ENCODE measurements around the gene PWWP2B.

The PWWP2B gene

DNA sequence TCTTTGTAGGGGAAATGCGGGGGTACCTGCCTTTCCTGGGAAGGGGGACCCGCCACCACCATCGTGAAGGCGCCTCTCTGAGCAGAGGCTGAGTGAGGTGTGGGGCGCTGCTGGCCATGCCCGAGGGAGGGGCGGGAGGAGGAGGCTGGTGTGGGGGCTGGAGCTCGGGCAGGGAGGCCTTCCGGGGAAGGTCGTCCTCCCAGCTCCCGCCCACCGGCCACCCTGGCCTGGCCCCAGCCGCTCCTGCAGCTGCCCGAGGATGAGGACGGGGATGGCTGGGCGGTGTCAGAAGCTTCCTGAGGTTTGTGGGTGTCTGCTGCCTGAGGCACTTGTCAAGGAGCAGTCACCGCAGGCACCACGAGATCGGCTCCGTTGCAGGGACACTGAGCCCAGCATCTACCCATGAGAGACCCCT is 11.4 kb downstream of the PWWP2B start:
- H3K27ac ChIP-seq (ENCODE audit: low read length) = no peak overlapping the region
- DNase-seq (ENCODE audit: low read depth, low spot score) = no peak
- H3K27me3 ChIP-seq (ENCODE audit: control insufficient read depth, insufficient read depth, low read length) = no peaks in the 10 kb centered on the region
- no peaks in the 10 kb centered on the region for H3K9me3 ChIP-seq (ENCODE audit: control insufficient read depth, insufficient read depth, low read length)
- H3K4me3 ChIP-seq (ENCODE audit: low read length) = no peak overlapping the region
- peaks cover 9% of the 10 kb centered on the region for H3K36me3 ChIP-seq (ENCODE audit: control insufficient read depth, insufficient read depth, low read length)
- WGBS (ENCODE audit: insufficient coverage, insufficient read length) = no CpG with 5 or more reads among the region's 20 CpGs
- peaks cover 29% of the 10 kb centered on the region for H3K4me1 ChIP-seq (ENCODE audit: control insufficient read depth, insufficient read depth, low read length)

DNA sequence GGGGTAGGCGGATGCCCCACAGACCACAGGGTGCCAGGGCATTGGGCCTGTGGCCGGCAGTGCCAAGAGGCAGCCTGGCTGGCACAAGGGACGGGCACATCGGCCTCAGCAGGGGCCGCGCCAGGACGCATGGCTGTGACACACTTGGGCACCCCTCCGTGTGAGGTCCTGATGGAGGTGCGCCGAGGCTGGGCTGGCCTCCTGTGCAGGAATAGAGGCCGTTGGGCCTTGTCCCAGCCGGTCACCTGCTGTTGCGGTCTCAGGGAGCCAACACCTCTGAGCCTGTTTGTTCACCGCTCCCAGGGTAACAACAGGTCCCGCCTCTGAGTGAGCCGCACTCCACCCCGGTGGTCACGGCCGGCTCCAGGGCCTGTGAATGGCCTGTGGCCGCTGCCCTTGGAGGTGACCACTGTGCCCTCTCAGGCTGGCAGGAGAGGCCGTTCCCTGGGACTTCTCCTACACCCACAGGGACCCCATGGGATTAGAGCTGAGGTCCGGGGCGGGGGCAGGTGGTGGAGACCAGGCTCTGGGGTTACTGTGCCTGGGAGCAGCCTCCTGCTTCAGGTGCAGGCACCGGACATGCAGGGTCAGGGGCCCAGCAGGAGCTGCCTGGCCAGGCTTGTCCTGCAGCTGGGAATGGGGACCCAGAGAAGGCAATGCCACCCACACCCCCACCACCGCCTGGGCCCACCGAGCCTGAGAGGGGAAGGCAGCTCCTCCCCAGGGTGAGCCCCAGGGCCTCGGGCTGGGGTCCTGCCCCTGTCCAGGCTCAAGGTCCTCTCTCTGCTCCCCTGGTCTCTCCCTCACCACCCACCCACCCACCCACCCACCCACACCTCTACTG is 12.0 kb downstream of the PWWP2B start:
- no peak for DNase-seq (ENCODE audit: low read depth, low spot score)
- Histone ChIP-seq H3K9me3 (ENCODE audit: control insufficient read depth, insufficient read depth, low read length) (no peaks in the 10 kb centered on the region), H3K27ac (ENCODE audit: low read length) (no peak overlapping the region), H3K36me3 (ENCODE audit: control insufficient read depth, insufficient read depth, low read length) (peaks cover 9% of the 10 kb centered on the region), H3K27me3 (ENCODE audit: control insufficient read depth, insufficient read depth, low read length) (no peaks in the 10 kb centered on the region), H3K4me1 (ENCODE audit: control insufficient read depth, insufficient read depth, low read length) (peaks cover 29% of the 10 kb centered on the region), H3K4me3 (ENCODE audit: low read length) (no peak overlapping the region)
- WGBS (ENCODE audit: insufficient coverage, insufficient read length) = no CpG with 5 or more reads among the region's 27 CpGs

DNA sequence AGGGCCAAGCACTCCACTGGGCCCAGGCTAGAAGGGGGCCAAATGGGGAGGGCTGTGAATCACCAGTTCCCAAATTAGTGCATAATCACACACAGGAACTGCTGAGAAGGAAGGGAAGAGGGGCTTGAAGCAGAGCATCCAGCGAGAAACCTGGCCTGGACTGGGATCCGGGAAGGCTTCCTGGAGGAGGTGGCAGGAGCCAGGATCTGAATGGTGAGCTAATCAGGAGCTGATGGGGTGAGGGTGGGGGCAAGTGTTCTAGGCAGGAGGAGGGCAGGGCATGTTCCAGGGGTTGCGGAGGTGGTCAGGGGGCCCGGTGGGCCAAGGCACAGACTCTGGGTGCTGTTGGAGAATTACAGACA is 12.6 kb downstream of the PWWP2B start:
- H3K9me3 ChIP-seq (ENCODE audit: control insufficient read depth, insufficient read depth, low read length) = no peaks in the 10 kb centered on the region
- peaks cover 9% of the 10 kb centered on the region for H3K36me3 ChIP-seq (ENCODE audit: control insufficient read depth, insufficient read depth, low read length)
- peaks cover 29% of the 10 kb centered on the region for H3K4me1 ChIP-seq (ENCODE audit: control insufficient read depth, insufficient read depth, low read length)
- WGBS (ENCODE audit: insufficient coverage, insufficient read length) = no CpG with 5 or more reads among the region's 4 CpGs
- H3K27ac ChIP-seq (ENCODE audit: low read length) = no peak overlapping the region
- H3K27me3 ChIP-seq (ENCODE audit: control insufficient read depth, insufficient read depth, low read length) = no peaks in the 10 kb centered on the region
- no peak overlapping the region for H3K4me3 ChIP-seq (ENCODE audit: low read length)
- DNase-seq (ENCODE audit: low read depth, low spot score) = no peak

- H3K27ac ChIP-seq (ENCODE audit: low read length) = no peak overlapping the region
- no peaks in the 10 kb centered on the region for H3K27me3 ChIP-seq (ENCODE audit: control insufficient read depth, insufficient read depth, low read length)
- peaks cover 29% of the 10 kb centered on the region for H3K4me1 ChIP-seq (ENCODE audit: control insufficient read depth, insufficient read depth, low read length)
- H3K9me3 ChIP-seq (ENCODE audit: control insufficient read depth, insufficient read depth, low read length) = no peaks in the 10 kb centered on the region
- whole genome bisulfite sequencing (ENCODE audit: insufficient coverage, insufficient read length) = no CpG with 5 or more reads among the region's 28 CpGs
- no peak for DNase-seq (ENCODE audit: low read depth, low spot score)
- H3K4me3 ChIP-seq (ENCODE audit: low read length) = no peak overlapping the region
- peaks cover 9% of the 10 kb centered on the region for H3K36me3 ChIP-seq (ENCODE audit: control insufficient read depth, insufficient read depth, low read length)
Observed at GRCh38 chr10:132410056-132410778, 13.2 kb downstream of the PWWP2B start.

DNA sequence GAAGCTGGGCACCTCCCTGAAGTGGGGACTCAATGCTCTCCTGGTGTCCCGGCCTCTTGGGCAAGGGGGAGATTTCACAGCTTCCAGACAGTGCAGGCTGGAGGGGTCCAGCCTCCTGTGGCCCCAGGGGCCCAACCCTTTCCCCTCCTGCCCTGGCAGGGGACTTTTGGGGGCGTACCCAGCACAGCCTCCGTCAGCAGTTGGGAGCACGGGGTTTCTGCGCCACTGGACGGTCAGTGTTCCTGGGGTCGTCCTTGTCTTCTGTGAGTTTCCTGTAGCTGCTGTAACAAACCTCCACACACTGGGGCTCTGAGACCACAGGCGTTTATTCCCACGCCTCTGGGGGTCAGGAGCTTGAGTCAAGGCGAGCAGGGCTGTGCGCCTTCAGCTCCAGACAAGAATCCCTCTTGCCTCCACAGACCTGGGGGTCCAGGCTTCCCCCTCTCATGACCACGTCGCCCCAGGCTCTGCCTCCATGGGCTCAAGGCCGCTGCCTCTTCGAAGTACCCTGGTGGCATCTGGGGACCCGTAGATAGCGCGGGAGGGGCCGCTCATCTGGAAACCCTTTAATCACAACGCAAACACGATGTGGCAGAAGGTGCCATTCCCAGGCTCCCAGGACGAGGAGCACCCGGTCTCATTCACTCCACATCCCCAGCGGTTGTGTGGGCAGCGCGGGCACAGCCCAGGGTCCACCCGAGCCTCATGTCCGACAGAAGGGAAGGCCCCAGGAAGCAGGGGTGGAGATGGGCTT is 14.0 kb downstream of the PWWP2B start:
- no peaks in the 10 kb centered on the region for H3K27me3 ChIP-seq (ENCODE audit: control insufficient read depth, insufficient read depth, low read length)
- H3K4me1 ChIP-seq (ENCODE audit: control insufficient read depth, insufficient read depth, low read length) = peaks cover 26% of the 10 kb centered on the region
- H3K4me3 ChIP-seq (ENCODE audit: low read length) = no peak overlapping the region
- no peaks in the 10 kb centered on the region for H3K9me3 ChIP-seq (ENCODE audit: control insufficient read depth, insufficient read depth, low read length)
- no peak for DNase-seq (ENCODE audit: low read depth, low spot score)
- no peak overlapping the region for H3K27ac ChIP-seq (ENCODE audit: low read length)
- H3K36me3 ChIP-seq (ENCODE audit: control insufficient read depth, insufficient read depth, low read length) = peaks cover 3% of the 10 kb centered on the region; the same call in 1 of the 2 replicates
- WGBS (ENCODE audit: insufficient coverage, insufficient read length) = no CpG with 5 or more reads among the region's 28 CpGs

DNA sequence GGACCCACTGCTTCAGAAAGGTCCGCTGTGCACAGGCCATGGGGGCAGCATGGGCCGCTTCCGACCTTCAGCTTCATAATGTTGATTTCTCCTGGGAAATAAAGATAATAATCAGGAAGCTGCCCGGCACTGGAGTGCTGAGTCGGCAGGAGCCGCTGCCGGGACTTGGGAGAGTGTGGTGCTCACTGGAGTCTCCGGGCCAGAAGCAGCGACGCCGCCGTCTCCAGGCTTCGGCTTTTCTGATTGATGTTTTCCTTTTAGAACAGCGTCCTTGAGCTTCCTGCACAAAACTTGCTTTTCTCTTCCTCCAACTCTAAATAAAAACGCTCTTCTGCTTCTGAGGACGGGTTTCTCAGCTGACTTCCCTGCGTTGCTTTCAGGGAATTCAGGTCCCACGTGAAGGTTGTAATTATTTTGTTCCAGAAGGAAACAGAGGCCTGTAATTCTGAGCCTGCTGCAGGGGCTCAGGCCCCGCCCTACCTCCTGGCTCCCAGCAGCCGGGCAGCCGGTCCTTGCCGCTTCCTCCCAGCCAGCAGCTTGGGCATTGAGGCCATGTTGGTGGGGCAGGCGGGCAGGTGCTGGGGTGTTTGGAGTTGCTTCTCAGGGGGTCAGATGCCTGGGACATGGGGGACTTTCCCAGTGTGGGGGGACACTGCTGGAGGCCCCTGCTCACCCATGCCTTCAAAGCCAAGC is 14.7 kb downstream of the PWWP2B start:
- peaks cover 26% of the 10 kb centered on the region for H3K4me1 ChIP-seq (ENCODE audit: control insufficient read depth, insufficient read depth, low read length)
- no peak overlapping the region for H3K4me3 ChIP-seq (ENCODE audit: low read length)
- H3K27ac ChIP-seq (ENCODE audit: low read length) = no peak overlapping the region
- no peaks in the 10 kb centered on the region for H3K9me3 ChIP-seq (ENCODE audit: control insufficient read depth, insufficient read depth, low read length)
- H3K36me3 ChIP-seq (ENCODE audit: control insufficient read depth, insufficient read depth, low read length) = peaks cover 3% of the 10 kb centered on the region; the same call in 1 of the 2 replicates
- no peak for DNase-seq (ENCODE audit: low read depth, low spot score)
- H3K27me3 ChIP-seq (ENCODE audit: control insufficient read depth, insufficient read depth, low read length) = no peaks in the 10 kb centered on the region
- WGBS (ENCODE audit: insufficient coverage, insufficient read length) = no CpG with 5 or more reads among the region's 23 CpGs

DNA sequence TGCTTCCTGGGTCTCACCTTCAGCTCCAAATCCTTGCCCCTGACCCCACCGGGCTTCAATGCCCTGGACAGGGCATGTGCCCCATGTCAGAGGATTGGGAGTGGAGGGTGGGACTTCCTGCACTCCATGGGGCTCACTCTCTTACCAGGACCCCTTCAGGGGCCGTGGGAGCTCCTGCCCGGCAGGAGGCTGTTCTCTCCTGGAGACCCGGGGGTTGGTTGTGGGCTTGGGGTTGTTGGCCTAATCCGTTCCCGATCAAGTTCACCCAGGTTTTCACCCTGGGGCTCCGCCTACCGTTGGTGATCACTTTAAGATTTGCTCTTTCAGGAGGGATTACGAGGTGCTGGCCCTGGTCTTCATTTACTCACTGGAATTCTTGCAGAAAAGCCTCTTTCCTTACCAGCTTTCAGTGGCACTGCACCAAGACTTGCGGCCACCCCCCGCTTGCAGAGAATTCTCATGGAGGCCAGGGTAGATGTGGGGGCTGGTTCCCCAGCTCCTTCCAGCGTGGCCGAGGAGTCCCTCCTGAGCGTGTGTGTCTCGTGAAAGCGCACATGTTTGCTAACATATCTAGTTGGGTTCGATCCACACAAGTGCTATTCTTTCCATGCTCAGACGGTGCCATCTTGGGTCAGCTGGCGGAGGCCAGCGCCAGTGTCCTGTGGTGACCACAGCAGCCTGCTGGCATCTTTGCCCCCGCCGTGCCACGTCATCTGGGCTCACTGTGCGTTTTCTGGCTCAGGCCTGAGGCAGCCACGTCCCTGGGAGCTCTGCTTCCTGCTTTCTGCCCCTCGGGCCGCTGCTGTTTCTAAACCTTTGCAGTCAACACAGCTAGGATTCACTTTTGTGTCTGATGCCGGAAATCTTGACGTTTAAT is 15.6 kb downstream of the PWWP2B start:
- no peak for DNase-seq (ENCODE audit: low read depth, low spot score)
- no peak overlapping the region for H3K27ac ChIP-seq (ENCODE audit: low read length)

DNA sequence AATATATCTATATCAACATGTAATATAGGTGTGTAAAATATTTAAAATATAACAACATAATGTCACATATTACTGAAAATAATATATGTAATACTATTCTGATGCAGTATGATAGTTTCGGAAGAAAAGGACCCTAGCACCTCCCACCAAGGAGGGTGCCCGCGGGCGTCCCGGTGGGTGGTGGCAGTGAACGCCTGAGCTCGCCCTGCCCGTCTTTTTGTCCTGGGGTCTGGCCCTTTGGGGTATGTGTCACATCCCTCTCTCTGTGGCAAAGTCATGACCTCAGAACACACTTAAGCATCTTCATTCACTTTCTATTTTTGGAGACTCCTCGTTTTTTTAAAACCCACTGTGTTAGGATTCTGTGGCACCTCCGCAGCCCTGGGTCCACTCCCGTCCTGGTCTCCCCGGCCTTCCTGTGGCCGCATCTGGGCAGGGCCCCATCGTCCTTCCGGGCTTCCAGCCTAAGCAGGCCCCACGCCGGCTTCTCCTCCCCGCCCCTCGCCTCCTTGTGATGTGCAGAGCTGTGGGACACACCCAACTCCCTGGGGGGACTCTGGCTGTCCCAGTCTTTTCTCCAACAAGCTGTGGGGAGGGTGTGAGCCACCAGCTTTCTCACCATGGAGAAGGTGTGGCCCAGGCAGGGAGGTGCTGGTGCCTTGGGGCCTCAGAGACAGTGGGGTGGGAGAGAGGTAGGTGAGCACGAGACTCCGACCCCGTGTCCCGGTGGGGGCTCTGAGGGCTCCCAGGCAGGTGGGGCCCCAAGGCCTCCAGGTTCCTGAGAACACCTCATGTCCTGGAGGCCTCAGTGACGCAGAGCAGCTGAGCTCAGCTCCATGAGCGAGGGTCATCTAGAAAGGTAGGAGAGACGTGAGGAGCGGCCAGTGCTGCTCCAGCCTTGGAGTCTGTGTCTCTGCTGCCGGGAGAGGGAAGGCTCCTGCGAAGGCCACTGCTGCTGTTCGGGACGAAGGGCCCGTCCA is 16.5 kb downstream of the PWWP2B start:
- H3K36me3 ChIP-seq (ENCODE audit: control insufficient read depth, insufficient read depth, low read length) = peaks cover 2% of the 10 kb centered on the region; the same call in 1 of the 2 replicates
- no peaks in the 10 kb centered on the region for H3K9me3 ChIP-seq (ENCODE audit: control insufficient read depth, insufficient read depth, low read length)
- H3K27ac ChIP-seq (ENCODE audit: low read length) = no peak overlapping the region
- H3K4me3 ChIP-seq (ENCODE audit: low read length) = no peak overlapping the region
- no peak for DNase-seq (ENCODE audit: low read depth, low spot score)
- no peaks in the 10 kb centered on the region for H3K27me3 ChIP-seq (ENCODE audit: control insufficient read depth, insufficient read depth, low read length)
- WGBS (ENCODE audit: insufficient coverage, insufficient read length) = no CpG with 5 or more reads among the region's 32 CpGs
- H3K4me1 ChIP-seq (ENCODE audit: control insufficient read depth, insufficient read depth, low read length) = peaks cover 21% of the 10 kb centered on the region

More for the DNA sequence above, 15.6 kb downstream of the PWWP2B start:
- no CpG with 5 or more reads among the region's 29 CpGs for WGBS (ENCODE audit: insufficient coverage, insufficient read length)
- Histone ChIP-seq H3K4me3 (ENCODE audit: low read length) (no peak overlapping the region), H3K4me1 (ENCODE audit: control insufficient read depth, insufficient read depth, low read length) (peaks cover 20% of the 10 kb centered on the region), H3K9me3 (ENCODE audit: control insufficient read depth, insufficient read depth, low read length) (no peaks in the 10 kb centered on the region), H3K36me3 (ENCODE audit: control insufficient read depth, insufficient read depth, low read length) (peaks cover 3% of the 10 kb centered on the region; the same call in 1 of the 2 replicates), H3K27me3 (ENCODE audit: control insufficient read depth, insufficient read depth, low read length) (no peaks in the 10 kb centered on the region)
